ENCODE data around the gene GAN. TPM values are rescaled to one million over a fixed set of nuclear protein-coding genes. Genes with fewer than 3 reads are reported as not detected.

Gene GAN
- total and polyA plus RNA-seq, 2 of the 4 experiments (the other 2 are of a cell fraction): 1.1 to 5.7 TPM

DNA sequence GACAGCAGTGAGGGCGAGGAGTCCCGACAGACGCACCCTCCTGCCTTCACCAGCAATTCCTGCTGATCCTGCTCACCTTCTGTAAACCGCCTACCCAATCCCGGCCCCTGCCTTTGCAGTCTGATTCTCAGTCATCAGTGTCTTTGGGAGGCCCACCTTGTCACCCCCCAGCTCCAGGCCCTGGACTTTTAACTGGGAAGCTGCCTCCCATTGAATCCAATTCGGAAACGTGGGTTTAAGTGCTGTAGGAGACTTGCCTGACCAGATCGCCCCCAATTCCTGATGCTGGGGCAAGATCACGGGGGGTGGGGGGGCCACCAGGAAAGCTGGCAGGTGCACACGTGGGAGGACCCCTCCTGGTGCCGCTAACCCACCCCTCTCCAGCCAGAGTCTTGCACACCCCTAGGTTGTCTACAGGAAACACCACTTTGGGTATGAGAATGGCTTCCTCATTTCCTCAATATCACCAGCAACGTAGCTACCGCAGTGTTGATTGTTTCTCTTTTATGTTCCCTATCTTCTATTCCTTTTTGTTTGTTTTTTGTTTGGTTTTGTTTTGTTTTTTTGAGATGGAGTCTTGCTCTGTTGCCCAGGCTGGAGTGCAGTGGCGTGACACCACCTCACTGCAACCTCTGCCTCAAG, 83.2 kb downstream of the GAN start:
- no peak overlapping the region for H3K18ac ChIP-seq (ENCODE audit: low read depth, low read length)
- intact Hi-C loops (cut with micrococcal nuclease): no loop called here
- H2BK120ac ChIP-seq (ENCODE audit: low read depth, low read length): no peak overlapping the region
- no peak overlapping the region for H3K9ac ChIP-seq (ENCODE audit: low read depth, low read length)
- H4K20me1 ChIP-seq (ENCODE audit: insufficient read depth, low read length): no peaks in the 10 kb centered on the region
- H3K14ac ChIP-seq (replicated peaks; ENCODE audit: low read depth, low read length): no peak overlapping the region
- BruUV-seq (replicated peaks): no TSS peak
- POLR2A ChIA-PET (ENCODE audit: unreplicated experiment): no interaction called here
- no peaks in the 10 kb centered on the region for H3K27me3 ChIP-seq (ENCODE audit: control insufficient read depth, insufficient read depth, low read length)
- H4K91ac ChIP-seq (ENCODE audit: insufficient read depth, low read depth, low read length): no peak overlapping the region
- WGBS, 2 experiments (ENCODE audit: extremely low coverage in 2 of 2, insufficient read length in 1 of 2): 91% methylated on average over 6 of the region's 14 CpGs; no CpG with 5 or more reads in 1 of the 2 experiments
- H3K36me3 ChIP-seq (ENCODE audit: control insufficient read depth, insufficient read depth, low read length): no peaks in the 10 kb centered on the region
- no peak overlapping the region for H3K56ac ChIP-seq (ENCODE audit: extremely low read depth, insufficient read depth, low read length)
- no peak overlapping the region for H2BK20ac ChIP-seq (ENCODE audit: low read depth, low read length)
- no peak for DNase-seq
- no peak overlapping the region for H3K4me2 ChIP-seq (ENCODE audit: low read depth, low read length)
- no peaks in the 10 kb centered on the region for H3K9me1 ChIP-seq (ENCODE audit: insufficient read depth, low read length)
- no peak for TF ChIP-seq NFE2L2 (IDR thresholded peaks at IDR 0.05; ENCODE audit: low read depth, low read length)
- no peak for TF ChIP-seq MXI1 (IDR thresholded peaks at IDR 0.05; ENCODE audit: borderline replicate concordance, low read depth, low read length)
- no peak for TF ChIP-seq RAD21 (IDR thresholded peaks at IDR 0.05; ENCODE audit: low read length)
- no peak for TF ChIP-seq CHD1 (IDR thresholded peaks at IDR 0.05; ENCODE audit: low read depth, low read length)
- TF ChIP-seq MAZ (IDR thresholded peaks at IDR 0.05; ENCODE audit: borderline replicate concordance, low read depth, low read length): no peak
- TF ChIP-seq MAFK (IDR thresholded peaks at IDR 0.05; ENCODE audit: low read depth, low read length): no peak
- no peak for TF ChIP-seq CEBPB (IDR thresholded peaks at IDR 0.05; ENCODE audit: low read depth, low read length)
- TF ChIP-seq SMC3 (IDR thresholded peaks at IDR 0.05; ENCODE audit: low read depth, low read length): no peak
- no peak for TF ChIP-seq BHLHE40 (IDR thresholded peaks at IDR 0.05; ENCODE audit: low read depth, low read length)
- TF ChIP-seq RFX5 (IDR thresholded peaks at IDR 0.05; ENCODE audit: low read depth, low read length): no peak
- TF ChIP-seq, protein P1, sequence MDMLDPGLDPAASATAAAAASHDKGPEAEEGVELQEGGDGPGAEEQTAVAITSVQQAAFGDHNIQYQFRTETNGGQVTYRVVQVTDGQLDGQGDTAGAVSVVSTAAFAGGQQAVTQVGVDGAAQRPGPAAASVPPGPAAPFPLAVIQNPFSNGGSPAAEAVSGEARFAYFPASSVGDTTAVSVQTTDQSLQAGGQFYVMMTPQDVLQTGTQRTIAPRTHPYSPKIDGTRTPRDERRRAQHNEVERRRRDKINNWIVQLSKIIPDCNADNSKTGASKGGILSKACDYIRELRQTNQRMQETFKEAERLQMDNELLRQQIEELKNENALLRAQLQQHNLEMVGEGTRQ (IDR thresholded peaks at IDR 0.05; ENCODE audit: low read depth, low read length): no peak
- no peaks in the 10 kb centered on the region for H3K4me1 ChIP-seq (ENCODE audit: control insufficient read depth, insufficient read depth, low read length)
- no peak overlapping the region for H2AFZ ChIP-seq (replicated peaks; ENCODE audit: low read length, poor library complexity)
- no peak for ATAC-seq (ENCODE audit: low read depth)
- H3K4me3 ChIP-seq (ENCODE audit: insufficient read depth, low read depth, low read length): no peak overlapping the region
- H2AK9ac ChIP-seq (replicated peaks; ENCODE audit: low read depth, low read length, poor library complexity): no peak overlapping the region
- no peak overlapping the region for H4K8ac ChIP-seq (ENCODE audit: low read depth in 2 of 2, low read length in 2 of 2)
- no peak overlapping the region for H3K23ac ChIP-seq (ENCODE audit: low read depth, low read length)
- dilution Hi-C loops (cut with HindIII; ENCODE audit: low sequenced_read_pairs, unreplicated experiment): no loop called here
- no peak overlapping the region for H2BK5ac ChIP-seq (ENCODE audit: low read depth, low read length, poor library complexity, severe bottlenecking)
- H3K27ac ChIP-seq (ENCODE audit: insufficient read depth, low read length): no peak overlapping the region
- H2BK15ac ChIP-seq (ENCODE audit: low read depth, low read length): no peak overlapping the region
- no peak overlapping the region for H4K5ac ChIP-seq (ENCODE audit: low read depth, low read length)
- H3K9me3 ChIP-seq (ENCODE audit: control insufficient read depth, insufficient read depth, low read length): peaks cover 4% of the 10 kb centered on the region; the same call in 1 of the 2 replicates
- no peaks in the 10 kb centered on the region; a peak in 1 of 4 replicates for H3K79me1 ChIP-seq (ENCODE audit: low read depth in 1 of 2, low read length in 2 of 2)
- no peak overlapping the region for H3K4ac ChIP-seq (ENCODE audit: low read depth, low read length)
- in situ Hi-C loops (cut with MboI; ENCODE audit: low sequenced_read_pairs): no loop called here
- no peak overlapping the region for H2AK5ac ChIP-seq (ENCODE audit: low read depth, low read length)
- CTCF ChIA-PET: no interaction called here

Measured in IMR-90 (cell line).